PC-3 (cell line): Measurements from ENCODE around the gene PSKH1.

ENCODE experiments used
- EZH2 ChIP-seq: fragments of 300-600 bp; sonication (generic); IDR thresholded peaks from one replicate; pipeline ENCODE4 v1.6.1; 2017; ENCODE audit warnings: antibody characterized with exemption, mild to moderate bottlenecking, low read length; ENCODE audit not compliant: unreplicated experiment
- EZH2phosphoT487 ChIP-seq: fragments of 300-600 bp; sonication (generic); IDR thresholded peaks from 2 replicates; pipeline ENCODE4 v1.6.1; 2018; ENCODE audit warnings: mild to moderate bottlenecking, antibody characterized with exemption, low read length, borderline replicate concordance
- TF ChIP-seq, protein P1 (sequence below): fragments of 300-600 bp; sonication (generic); conservative IDR thresholded peaks from 2 replicates; pipeline ENCODE4 v1.5.1; 2017; ENCODE audit warnings: antibody characterized with exemption, low read depth, mild to moderate bottlenecking, low read length

DNA sequence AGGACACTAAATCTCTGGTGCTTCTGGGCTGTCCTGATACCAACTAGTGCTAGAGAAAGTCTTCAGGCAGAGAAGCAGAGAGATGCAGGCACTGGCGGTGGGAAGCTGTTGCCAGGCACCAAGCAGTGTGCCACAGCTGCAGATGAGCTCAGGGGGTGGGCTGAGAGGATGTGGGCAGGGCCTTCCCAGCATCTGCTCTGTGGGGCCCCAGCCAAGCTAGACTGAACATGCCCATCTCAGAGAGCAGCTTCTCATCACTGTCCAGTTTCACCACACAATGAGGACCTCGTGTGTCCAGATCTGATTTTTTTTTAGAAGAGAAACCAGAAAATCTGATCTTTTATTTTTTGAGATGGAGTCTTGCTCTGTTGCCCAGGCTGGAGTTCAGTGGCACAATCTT is 17.1 kb downstream of the PSKH1 start:
- no peak for TF ChIP-seq EZH2
- TF ChIP-seq, protein P1, sequence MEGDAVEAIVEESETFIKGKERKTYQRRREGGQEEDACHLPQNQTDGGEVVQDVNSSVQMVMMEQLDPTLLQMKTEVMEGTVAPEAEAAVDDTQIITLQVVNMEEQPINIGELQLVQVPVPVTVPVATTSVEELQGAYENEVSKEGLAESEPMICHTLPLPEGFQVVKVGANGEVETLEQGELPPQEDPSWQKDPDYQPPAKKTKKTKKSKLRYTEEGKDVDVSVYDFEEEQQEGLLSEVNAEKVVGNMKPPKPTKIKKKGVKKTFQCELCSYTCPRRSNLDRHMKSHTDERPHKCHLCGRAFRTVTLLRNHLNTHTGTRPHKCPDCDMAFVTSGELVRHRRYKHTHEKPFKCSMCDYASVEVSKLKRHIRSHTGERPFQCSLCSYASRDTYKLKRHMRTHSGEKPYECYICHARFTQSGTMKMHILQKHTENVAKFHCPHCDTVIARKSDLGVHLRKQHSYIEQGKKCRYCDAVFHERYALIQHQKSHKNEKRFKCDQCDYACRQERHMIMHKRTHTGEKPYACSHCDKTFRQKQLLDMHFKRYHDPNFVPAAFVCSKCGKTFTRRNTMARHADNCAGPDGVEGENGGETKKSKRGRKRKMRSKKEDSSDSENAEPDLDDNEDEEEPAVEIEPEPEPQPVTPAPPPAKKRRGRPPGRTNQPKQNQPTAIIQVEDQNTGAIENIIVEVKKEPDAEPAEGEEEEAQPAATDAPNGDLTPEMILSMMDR, result no peak
- TF ChIP-seq EZH2phosphoT487, result no peak
